ENCODE results near the gene RHOV. TPM values are rescaled to one million over a fixed set of nuclear protein-coding genes. Genes with fewer than 3 reads are reported as not detected.

Gene RHOV
- total and polyA plus RNA-seq, 10 of the 15 experiments (the other 5 are each of a cell fraction or from before 2014, with no cell fraction given) = 0.24 to 39.3 (median 9.3) TPM

- ChIA-PET POLR2A (interaction anchor here (1.3 kb wide), 1 partner anchor 9 kb away, joined by 4 read pairs; no protein-coding TSS in a partner anchor), SMC1A (ENCODE audit: uncharacterized antibody, unreplicated experiment) (interaction anchor here (1.1 kb wide), 1 partner anchor 28 kb away, joined by 3 read pairs; no protein-coding TSS in a partner anchor), CTCF (interaction anchor here (0.7 to 1.1 kb wide), 2 partner anchors 9 to 63 kb away, joined by 4 to 5 read pairs; no protein-coding TSS in a partner anchor), RAD21 (ENCODE audit: unreplicated experiment) (interaction anchor here (0.8 to 1.8 kb wide), 4 partner anchors 18 to 135 kb away, joined by 3 to 4 read pairs (median 3); partner anchors contain the start of genes DNAJC17 and ZFYVE19)
- H3K36me3 ChIP-seq (ENCODE audit: control insufficient read depth in 2 of 2, insufficient read depth in 2 of 2, low read length in 1 of 2) = no peaks in the 10 kb centered on the region
- H3K79me2 ChIP-seq (ENCODE audit: control insufficient read depth, insufficient read depth, low read length) = no peaks in the 10 kb centered on the region
- in situ Hi-C loops (cut with MboI) (no loop called here), intact Hi-C loops (cut with micrococcal nuclease; ENCODE audit: unreplicated experiment) (no loop called here)
- H3K4me2 ChIP-seq (ENCODE audit: control insufficient read depth, insufficient read depth) = no peak overlapping the region
- H3K27me3 ChIP-seq (replicated peaks in 1 of 2; ENCODE audit: control insufficient read depth in 2 of 2, insufficient read depth in 2 of 2, low read length in 1 of 2) = no peaks in the 10 kb centered on the region; a peak in 1 of 4 replicates
- H3K4me1 ChIP-seq (ENCODE audit: control insufficient read depth, insufficient read depth, low read length) = no peaks in the 10 kb centered on the region
- H3K9me3 ChIP-seq (replicated peaks; ENCODE audit: control insufficient read depth, insufficient read depth, low read length) = no peaks in the 10 kb centered on the region
- no peak overlapping the region for H3K27ac ChIP-seq (ENCODE audit: control insufficient read depth, insufficient read depth)
- H3K4me3 ChIP-seq = no peak overlapping the region
- H4K20me1 ChIP-seq (ENCODE audit: control insufficient read depth, insufficient read depth) = no peaks in the 10 kb centered on the region
- DNase-seq (ENCODE audit: low read depth, low spot score) = no peak
- BruUV-seq (replicated peaks) = no TSS peak
- peak; percentile 40; the same call in 2 of the 3 replicates for ATAC-seq
- no peak overlapping the region for H3K9ac ChIP-seq (ENCODE audit: control insufficient read depth, insufficient read depth, low read length)
- no peak for FAIRE-seq
- H2AFZ ChIP-seq (ENCODE audit: control insufficient read depth, low read depth, low read length) = no peak overlapping the region
- 58% methylated on average over 7 of the region's 7 CpGs for WGBS (ENCODE audit: insufficient coverage, insufficient replicate concordance, low lambda C conversion rate, missing lambda C conversion rate)
- TF ChIP-seq RAD51 (IDR thresholded peaks at IDR 0.05) (peak; percentile 61; the same call in 1 of the 2 replicates), E4F1 (IDR thresholded peaks at IDR 0.05; ENCODE audit: borderline replicate concordance, partially characterized antibody) (no peak), SP1 (IDR thresholded peaks at IDR 0.05; ENCODE audit: low read depth, low read length) (no peak), DPF2 (IDR thresholded peaks at IDR 0.05) (no peak)
These were observed 44.9 kb downstream of the RHOV start for GRCh38 chr15:40829115-40829514.
